COLO829 (cell line): ENCODE data around the gene YIPF6.
"Not testable (repeated sequence)": the region's sequence is repeated elsewhere in the genome, so short reads cannot be mapped to it uniquely, and the experiment has no call there.

Experiments used
- DNase-seq: peaks from one replicate; pipeline ENCODE4 v3.0.0; 2012; ENCODE audit warnings: low spot score

Gene YIPF6, protein sequence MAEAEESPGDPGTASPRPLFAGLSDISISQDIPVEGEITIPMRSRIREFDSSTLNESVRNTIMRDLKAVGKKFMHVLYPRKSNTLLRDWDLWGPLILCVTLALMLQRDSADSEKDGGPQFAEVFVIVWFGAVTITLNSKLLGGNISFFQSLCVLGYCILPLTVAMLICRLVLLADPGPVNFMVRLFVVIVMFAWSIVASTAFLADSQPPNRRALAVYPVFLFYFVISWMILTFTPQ

DNA sequence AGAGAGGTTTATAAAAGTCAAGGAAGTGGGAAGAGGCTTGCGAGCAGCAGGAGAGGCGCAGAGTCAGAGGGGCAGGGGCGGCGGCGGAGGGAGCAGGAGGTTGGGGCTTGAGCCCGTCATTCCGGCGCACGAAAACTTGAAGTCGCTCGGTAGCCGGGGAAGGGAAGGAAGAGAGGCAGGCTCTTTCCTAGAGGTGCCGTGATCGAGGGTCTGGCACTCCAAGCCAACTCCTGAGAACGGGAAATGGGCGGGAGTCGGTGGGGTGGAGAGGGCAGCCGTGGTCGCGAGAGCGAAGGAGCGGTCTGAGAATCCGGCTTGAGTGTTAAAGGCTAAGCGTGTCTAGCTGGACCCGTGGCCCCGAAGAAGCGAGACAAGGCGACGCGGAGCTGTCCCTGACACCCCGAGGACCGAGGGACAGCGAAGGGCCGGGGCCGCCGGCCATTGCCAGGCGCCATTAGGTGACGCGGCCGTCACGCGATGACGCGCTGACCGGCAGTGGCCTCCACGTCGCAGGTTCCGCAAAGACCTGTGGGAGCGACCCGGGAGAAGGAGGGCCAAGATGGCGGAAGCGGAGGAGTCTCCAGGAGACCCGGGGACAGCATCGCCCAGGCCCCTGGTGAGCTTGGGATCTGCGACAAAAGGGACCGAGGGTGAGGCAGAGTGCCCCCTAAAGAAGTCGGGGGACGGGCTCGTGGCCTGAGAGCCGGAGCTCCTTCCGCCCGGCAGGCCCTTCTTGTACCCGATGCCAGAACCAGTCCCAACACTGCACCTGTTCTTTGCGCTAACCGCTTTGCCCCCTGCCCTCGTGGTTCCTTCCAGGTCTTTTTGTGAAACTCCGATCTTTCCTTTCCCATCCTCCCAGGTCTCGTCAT lies at the start of gene YIPF6:
Gene YIPF6, plus strand, starts transcription at position 544 of the 872 bp plus-strand sequence. Its CDS starts 16 bp downstream, at position 560.
- DNase-seq, result peak; percentile 60

DNA sequence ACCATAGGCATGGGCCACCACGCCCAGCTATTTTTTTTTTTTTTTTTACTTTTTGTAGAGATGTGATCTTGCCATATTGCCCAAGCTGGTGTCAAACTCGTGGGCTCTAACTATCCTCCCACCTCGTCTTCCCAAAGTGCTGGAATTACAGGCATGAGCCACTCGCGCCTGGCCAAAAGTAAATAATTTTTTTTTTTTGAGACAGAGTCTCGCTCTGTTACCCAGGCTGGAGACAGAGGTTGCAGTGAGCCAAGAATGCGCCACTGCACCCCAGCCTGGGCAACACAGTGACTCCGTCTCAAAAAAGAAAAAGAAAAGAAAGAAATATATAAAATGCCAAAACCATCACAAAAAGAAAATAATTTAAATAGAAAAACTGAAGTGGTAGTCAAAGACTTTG lies 47.1 kb upstream of the YIPF6 start:
- no peak for DNase-seq

DNA sequence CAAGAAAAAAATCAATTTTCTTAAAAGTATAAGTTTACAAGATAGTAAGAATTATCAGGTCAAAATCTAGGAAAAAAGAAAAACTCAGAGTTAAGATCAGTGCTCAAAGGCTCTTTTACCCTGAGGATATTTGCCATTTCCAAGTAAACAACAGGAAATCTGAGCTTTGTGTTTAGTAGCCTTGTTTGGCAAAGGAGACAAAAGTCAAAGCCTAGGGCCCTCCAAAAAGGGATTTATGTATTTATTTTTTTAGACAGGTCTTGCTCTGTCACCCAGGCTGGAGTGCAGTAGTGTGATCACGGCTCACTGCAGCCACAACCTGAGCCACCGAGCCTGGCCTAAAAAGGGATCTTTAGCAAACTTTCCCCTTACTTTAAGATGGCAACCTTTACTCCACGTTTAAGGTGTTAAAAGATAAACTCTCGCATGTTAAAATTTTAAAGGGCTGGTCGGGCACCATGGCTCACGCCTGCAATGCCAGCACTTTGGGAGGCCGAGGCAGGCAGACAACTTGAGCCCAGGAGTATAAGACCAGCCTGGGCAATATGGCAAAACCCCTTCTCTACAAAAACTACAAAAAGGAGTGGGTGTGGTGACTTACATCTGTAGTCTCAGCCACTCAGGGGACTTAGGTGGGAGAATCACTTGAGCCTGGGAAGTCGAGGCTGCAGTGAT lies 44.2 kb upstream of the YIPF6 start:
- no peak for DNase-seq

DNA sequence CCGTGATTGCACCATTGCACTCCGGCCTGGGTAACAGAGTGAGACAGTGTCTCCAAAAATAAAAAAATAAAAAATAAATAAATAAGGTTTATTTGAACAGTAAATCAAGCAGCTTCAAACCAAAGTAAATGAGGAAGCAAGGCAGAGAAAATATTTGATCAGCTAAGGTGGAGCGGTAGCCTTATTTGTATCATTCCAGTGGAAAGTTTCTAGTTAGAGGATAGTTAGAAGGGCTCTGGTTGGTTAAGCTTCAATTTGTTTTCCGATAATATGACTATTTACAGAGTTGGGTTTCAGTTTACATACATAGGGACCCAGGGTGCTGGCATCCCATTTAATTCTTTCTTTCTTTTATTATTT lies 43.7 kb upstream of the YIPF6 start:
- no peak for DNase-seq

DNA sequence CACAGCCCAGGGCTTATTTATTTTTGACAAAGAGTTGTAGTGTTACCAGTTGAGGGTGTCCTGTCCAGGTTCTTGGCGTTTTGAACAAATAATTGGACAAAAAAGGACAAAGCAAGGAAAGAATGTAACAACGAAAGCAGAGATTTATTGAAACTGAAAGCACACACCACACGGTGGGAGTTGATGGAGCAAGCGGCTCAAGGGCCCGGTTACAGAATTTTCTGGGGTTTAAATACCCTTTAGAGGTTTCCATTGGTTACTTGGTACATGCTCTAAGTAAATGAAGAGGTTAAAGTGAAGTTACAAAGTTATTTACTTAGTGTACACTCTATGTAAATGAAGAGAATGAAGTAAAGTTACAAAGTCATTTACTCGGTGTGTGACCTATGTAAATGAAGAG lies 37.8 kb upstream of the YIPF6 start:
- DNase-seq, result no peak

DNA sequence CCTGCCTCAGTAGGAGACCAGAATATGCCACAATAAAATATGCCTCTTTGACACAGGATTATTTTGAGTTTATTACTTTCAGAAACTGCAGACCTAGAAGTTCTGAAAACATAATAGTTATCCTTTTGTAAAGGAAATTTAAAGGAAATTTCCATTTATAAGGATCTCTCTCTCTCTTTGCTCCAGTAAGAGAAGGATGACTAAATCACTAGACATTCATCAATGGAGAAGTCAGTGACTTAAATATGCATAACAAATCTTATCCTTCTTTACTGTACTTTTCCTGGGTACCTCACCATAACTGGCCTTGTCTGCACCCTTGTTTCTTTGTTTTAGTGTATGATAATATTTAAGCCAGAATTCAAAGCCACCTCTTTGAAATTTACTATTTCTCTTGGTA lies 37.3 kb upstream of the YIPF6 start:
- no peak for DNase-seq

DNA sequence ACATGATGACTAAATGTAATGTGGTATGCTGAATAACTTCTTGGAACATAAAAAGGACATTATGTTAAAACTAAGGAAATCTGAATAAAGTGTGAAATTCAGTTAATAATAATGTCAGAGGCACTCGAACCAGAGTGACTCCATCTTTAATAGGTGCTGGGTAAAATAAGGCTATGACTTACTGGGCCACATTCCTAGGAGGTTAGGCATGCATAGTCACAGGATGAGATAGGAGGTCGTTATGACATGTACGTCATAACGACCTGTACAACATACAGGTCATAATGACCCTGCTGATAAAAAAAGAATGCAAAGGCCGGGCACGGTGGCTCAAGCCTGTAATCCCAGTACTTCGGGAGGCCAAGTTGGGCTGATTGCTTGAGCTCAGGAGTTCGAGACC lies 36.7 kb upstream of the YIPF6 start:
- no peak for DNase-seq

DNA sequence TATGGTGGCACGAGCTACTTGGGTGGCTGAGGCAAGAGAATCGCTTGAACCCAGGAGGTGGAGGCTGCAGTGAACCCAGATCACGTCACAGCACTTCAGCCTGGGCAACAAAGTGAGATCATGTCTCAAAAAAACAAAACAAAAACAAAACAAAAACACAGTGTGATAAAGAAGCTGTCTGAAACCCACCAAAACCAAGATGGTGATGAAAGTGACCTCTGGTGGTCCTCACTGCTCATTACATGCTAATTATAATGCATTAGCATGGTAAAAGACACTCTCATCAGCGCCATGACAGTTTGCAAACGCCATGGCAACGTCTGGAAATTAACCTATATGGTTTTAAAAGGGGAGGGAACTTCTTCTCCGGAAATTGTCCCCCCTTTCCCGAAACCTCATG lies 36.2 kb upstream of the YIPF6 start:
- DNase-seq, result peak; percentile 24

DNA sequence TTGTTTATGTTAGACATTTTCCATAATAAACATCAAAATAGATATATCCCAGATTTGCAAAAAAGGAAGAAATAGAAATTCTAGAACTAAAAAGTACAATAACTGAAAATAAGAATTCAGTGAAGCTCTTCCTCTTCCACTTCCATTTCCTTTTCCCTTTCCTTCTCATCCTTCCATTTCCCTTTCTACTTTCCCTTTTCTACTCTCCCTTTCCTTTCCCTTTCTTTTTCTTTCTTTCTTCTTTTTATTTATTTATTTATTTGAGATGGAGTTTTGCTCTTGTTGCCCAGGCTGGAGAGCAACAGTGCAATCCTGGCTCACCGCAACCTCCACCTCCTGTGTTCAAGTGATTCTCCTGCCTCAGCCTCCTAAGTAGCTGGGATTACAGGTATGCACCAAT lies 35.0 kb upstream of the YIPF6 start:
- no peak for DNase-seq

DNA sequence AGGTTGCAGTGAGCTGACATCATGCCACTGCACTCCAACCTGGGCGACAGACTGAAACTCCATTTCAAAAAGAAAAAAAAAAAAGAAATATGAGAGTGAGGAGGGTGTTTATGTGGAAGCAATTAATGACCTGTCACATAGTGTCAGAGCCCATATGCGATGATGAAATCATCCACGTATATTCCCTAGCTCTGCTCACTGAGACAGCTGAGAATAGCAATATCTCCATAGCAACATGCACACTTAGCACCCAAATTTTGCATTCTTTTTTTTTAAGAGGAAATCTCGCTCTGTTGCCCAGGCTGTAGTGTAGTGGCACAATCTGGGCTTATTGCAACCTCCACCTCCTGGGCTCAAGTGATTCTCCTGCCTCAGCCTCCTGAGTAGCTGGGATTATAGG lies 34.1 kb upstream of the YIPF6 start:
- no peak for DNase-seq

DNA sequence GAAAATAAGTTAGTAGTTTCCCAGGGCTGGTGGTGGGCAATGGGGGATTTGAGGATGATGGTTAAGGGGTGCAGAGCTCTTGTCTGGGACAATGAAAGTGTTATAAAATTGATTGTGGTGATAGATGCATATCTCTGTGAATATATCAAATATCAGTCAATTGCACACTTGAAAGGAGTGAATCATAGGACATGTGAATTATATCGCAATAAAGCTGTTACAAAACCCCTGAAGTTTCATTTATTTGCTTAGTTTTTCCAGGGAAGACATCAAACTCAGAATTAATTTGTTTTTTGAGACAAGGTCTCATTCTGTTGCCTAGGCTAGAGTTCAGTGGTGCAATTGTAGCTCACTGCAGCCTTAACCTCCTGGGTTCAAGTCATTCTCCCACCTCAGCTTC lies 17.9 kb upstream of the YIPF6 start:
- DNase-seq, result no peak

DNA sequence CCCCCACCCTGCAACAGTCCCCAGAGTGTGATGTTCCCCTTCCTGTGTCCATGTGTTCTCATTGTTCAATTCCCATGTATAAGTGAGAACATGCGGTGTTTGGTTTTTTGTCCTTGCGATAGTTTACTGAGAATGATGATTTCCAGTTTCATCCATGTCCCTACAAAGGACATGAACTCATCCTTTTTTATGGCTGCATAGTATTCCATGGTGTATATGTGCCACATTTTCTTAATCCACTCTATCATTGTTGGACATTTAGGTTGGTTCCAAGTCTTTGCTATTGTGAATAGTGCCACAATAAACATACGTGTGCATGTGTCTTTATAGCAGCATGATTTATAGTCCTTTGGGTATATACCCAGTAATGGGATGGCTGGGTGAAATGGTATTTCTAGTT lies 12.7 kb upstream of the YIPF6 start:
- not testable (repeated sequence) for DNase-seq

DNA sequence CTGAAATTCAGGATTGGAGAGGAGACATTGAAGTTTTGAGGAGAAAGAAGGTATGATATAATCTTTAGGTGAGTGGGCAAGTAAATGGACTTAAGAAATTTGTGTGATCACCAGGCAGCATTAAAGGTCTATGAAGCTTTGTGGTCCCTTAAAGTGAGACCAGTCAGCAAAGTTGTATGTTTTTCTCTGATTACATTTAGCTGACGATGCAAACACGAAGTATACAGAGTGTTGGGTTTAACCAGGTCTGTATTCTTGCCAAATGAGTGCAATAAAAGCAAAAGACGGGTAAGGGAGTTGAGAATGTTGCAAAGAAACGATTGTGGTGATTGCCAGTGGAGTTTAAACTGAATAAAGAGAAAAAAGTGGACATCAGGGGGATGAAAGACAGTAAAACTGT lies 11.6 kb upstream of the YIPF6 start:
- DNase-seq, result no peak

DNA sequence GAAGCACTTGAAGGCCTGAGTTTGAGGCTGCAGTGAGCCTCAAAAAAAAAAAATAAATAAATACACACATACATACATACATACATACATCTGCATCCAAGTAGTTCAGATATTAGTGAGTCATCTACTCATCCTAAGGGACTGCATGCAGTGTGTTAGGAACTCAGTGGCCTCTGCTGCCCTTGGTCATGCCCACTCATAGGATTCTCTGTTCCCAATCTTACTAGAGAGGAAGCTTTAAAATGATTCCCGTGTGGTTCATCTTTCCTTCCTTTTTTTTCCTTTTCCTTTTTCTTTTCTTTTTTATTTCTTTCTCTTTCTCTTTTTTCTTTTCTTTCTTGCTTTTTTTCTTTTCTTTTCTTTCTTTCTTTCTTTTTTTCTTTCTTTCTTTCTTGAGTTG lies 10.9 kb upstream of the YIPF6 start:
- DNase-seq, result no peak

DNA sequence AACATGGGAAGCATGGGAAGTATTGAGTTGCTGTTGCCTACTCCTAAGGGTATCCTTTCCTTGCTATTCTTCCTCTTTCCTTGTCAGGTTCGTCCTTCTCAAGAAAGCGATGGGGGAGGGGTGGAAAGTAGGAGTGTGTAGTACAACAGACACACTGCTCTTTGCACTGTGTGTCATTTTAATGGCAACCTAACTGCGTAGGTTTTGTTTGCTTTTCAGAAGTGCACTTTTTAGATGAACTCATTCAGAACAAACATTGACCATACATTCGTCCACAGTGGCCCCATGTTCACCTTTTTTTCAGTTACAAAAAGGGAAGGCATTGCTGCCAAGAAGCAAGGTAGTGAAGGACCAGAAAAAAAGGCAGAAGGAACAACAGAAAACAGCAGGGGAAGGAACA lies 10.2 kb upstream of the YIPF6 start:
- no peak for DNase-seq

DNA sequence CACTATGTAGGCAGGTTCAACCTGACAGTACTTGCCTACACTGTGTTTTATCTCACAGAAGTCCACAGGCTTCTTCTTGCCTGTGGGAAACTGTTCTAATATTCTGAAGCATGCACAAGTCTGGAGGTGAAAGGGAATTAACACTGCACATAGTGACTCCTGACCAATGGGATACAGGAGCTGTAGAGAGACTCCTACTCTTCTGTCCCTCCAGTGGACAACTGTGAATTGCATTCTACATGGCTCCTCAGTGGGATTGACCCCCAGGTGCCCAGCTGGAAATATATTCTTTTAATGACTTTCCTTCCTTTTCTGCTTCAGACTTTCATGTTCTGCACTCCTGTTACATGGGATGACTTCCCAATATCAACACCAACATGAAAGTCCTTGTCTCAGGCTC lies 8.2 kb upstream of the YIPF6 start:
- DNase-seq, result peak; percentile 29

DNA sequence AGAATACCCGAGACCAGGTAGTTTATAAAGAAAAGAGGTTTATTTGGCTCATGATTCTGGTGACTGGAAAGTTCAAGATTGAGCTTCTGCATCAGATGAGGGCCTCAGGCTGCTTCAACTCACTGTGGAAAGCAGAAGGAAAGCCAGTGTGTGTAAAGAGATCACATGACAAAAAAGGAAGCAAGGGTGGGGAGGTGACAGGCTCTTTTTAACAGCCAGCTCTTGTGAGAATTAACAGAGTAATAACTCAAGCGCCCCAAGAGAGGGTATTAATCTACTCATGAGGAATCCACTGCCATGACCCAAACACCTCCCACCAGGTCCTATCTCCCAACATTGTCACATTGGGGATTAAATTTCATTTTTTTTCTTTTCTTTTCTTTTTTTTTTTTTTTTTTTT lies 6.3 kb upstream of the YIPF6 start:
- DNase-seq, result no peak

DNA sequence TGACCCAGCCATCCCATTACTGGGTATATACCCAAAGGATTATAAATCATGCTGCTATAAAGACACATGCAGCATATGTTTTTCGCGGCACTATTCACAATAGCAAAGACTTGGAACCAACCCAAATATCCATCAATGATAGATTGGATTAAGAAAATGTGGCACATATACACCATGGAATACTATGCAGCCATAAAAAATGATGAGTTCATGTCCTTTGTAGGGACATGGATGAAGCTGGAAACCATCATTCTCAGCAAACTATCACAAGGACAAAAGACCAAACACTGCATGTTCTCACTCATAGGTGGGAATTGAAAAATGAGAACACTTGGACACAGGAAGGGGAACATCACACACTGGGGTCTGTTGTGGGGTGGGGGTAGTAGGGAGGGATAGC lies 5.1 kb upstream of the YIPF6 start:
- DNase-seq, result not testable (repeated sequence)

DNA sequence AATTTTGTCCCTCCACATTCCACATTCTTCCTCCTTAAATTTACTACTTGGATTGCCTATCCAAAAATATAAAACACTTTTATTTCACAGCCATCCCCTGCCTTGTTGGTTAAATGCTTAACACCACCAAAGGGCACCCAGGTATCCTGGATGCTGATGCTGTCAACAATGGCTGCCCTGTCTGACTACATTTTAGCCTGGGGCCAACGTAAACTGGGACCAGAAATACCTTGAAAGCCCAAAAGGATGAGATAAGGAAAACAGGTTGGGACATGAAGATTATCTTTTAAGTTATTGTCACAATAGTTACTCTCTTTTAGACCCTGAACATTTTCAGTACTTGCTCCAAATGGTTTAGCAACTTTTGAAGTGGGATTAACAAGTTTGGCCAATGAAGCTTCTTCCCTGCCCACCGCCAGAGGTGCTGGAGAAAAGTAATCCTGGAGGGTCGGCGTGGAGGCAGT lies 775 bp upstream of the YIPF6 start:
- peak; percentile 20 for DNase-seq

DNA sequence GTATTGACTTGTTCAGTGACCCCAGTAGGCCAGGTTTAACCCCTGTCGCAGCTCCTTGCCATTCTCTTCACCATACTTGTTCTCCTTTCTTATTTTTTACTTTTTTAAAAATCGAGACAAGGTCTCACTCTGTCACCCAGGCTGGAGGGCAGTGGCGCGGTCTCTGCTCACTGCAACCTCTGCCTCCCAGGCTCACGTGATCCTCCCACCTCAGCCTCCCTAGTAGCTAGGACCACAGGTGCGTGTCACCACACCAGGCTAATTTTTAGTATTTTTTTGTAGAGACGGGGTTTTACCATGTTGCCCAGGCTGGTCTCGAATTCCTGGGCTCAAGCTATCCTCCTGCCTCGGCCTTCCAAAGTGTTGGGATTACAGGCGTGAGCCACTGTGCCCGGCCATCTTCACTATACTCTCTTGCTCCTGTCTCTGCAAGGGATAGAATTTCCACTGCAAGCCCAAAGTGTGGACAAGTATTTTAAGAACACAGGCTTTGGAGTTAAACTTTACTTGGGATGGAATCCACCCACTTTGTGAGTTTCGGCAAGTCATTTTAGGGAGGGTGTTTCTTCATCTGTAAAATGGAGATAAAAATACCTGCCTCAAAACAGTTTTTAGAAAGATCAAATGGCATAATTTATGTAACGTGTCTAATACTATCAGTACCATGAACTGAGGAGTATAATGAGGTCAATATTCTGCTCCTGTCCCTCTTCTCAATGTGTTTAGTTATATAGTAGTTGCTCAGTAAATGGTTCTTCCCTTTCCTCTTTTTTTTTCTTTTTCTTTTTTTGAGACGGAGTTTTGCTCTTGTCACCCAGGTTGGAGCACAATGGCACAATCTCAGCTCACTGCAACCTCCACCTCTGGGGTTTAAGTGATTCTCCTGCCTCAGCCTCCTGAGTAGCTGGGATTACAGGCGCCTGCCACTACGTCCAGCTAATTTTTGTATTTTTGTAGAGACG lies 973 bp downstream of the YIPF6 start:
- DNase-seq, result no peak

DNA sequence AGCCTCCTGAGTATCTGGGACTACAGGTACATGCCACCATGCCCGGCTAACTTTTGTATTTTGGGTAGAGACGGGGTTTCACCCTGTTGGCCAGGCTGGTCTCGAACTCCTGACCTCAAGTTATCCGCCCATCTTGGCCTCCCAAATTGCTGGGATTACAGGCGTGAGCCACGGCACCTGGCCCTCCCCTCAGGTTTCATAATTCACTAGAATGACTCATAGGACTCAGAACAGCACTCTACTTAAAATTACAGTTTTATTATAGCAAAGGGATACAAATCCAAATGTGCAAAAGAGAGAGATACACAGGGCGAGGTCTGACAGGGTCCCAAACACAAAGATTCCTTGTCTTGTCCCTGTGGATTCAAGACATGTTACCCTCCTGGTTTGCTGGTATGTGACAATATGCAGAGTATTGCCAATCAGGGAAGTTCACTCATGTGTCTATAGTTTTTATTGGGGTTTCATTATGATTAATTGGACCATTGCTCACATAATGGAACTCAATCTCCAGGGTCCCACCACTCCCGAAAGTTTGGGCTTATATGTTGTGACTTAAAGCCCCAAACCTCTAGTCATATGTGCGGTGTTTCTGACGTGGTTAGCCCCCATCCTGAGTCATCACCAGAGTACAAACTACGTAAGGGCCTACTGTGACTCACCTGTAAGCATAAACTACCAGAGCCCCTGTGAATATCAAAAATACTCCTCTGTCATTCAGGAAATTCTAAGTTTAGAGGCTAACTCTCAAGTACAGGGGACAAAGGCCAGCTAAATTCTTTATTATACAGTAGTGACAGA lies 5.2 kb downstream of the YIPF6 start:
- DNase-seq, result no peak
